Heart right ventricle (tissue), 16 donors: Measurements from ENCODE around the gene NPAS2. TPM values are rescaled to one million over a fixed set of nuclear protein-coding genes. Genes with fewer than 3 reads are reported as not detected.

Experiments used
- ATAC-seq, 8 donors: fragments of 200-7000 bp; cut with Tn5 transposase; one replicate each; pipeline ENCODE4 v1.9.1; 2020; ENCODE audit warnings: mild to moderate bottlenecking in 8 of 8, moderate library complexity in 8 of 8, moderate number of reproducible peaks in 1 of 8
- DNase-seq, 2 donors: peaks; one replicate each; pipeline ENCODE4 v3.0.0-alpha.2; 2020
- H3K27ac ChIP-seq, 10 donors: fragments of 200-600 bp; sonication (generic) in 2 of 10; one replicate each; pipeline versions ENCODE4 v1.5.0 to v1.8.0; 2020 to 2022; ENCODE audit warnings: mild to moderate bottlenecking in 3 of 10
- H3K27me3 ChIP-seq, 7 donors: fragments of 200-600 bp; one replicate each; pipeline ENCODE4 v1.8.0; 2021 to 2022; ENCODE audit warnings: mild to moderate bottlenecking in 2 of 7
- H3K36me3 ChIP-seq, 9 donors: fragments of 200-600 bp; sonication (generic) in 1 of 9; one replicate each; pipeline versions ENCODE4 v1.5.0 to v1.8.0; 2020 to 2022; ENCODE audit warnings: mild to moderate bottlenecking in 2 of 9
- H3K4me1 ChIP-seq, 9 donors: fragments of 200-600 bp; sonication (generic) in 1 of 9; one replicate each; pipeline versions ENCODE4 v1.5.0 to v1.8.0; 2020 to 2022; ENCODE audit warnings: mild to moderate bottlenecking in 4 of 9
- H3K4me3 ChIP-seq, 10 donors: fragments of 200-600 bp; sonication (generic) in 2 of 10; one replicate each; pipeline versions ENCODE4 v1.5.0 to v1.8.0; 2020 to 2022; ENCODE audit warnings: mild to moderate bottlenecking in 7 of 10, moderate library complexity in 2 of 10
- H3K9me3 ChIP-seq, 11 donors: fragments of 200-600 bp in 10 of 11; sonication (generic) in 2 of 11; one replicate each; pipeline versions ENCODE4 v1.5.0 to v1.8.0; 2013 to 2022; ENCODE audit warnings: mild to moderate bottlenecking in 2 of 11, control low read depth in 1 of 11, moderate library complexity in 1 of 11
- WGBS, 2 donors: extraction: QIAGEN DNeasy Blood & Tissue Kit; methylation state at CpG; one replicate each; pipeline ENCODE4 v1.1.7; 2013; ENCODE audit warnings: inconsistent platforms in 1 of 2; 5-methylcytosine and 5-hydroxymethylcytosine counted together
- intact Hi-C, 10 donors: fragments of 100-400 bp; cut with DNase I; formaldehyde crosslinking; loops; one replicate each; pipeline versions ENCODE4 v1.11.1 to v1.14.2; 2022
- polyA plus RNA-seq, 2 donors: library from polyadenylated mRNA; stranded (reverse); fragments of 200-250 nt; gene quantifications; one replicate each; pipeline ENCODE4 v1.2.3, GENCODE V29; 2013
- total RNA-seq, 10 donors: library from RNA; stranded (reverse); fragmentation: NEBNext Ultra II Directional in 3 of 10; extraction: Animal tissue kit (Norgen Biotek cat#: 25700) in 3 of 10; gene quantifications; one replicate each; pipeline versions ENCODE4 v1.2.1 to v1.2.4, GENCODE V29; 2021 to 2023
- TF ChIP-seq, protein P1 (sequence below), 9 donors: fragments of 200-600 bp; sonication (generic) in 2 of 9; IDR thresholded peaks; one replicate each; pipeline versions ENCODE4 v1.5.0 to v1.8.0; 2021 to 2022; ENCODE audit warnings: antibody characterized with exemption in 9 of 9, mild to moderate bottlenecking in 5 of 9, moderate library complexity in 1 of 9
- donor health status: Arrhythmogenic right ventricular cardiomyopathy.
- donor health status: ischemic (EF 13 %, LVEDD 7.1; RV severe dilation, severe dysfunction).
- donor health status: healthy with polysubstance abuse.
- donor health status: DM: no; HTN: yes; CAD: no.
- donor health status: DM: no; HTN: no; CAD: no.
- donor health status: ischemic (EF 25% LVEDD 6.9; RV normal size, moderate dysfunction).
- donor health status: ischemic (EF 25% LVEDD 5.7; RV mildly dilated, moderate dysfunction).
- donor health status: healthy.
- donor health status: DM: yes; HTN: yes; CAD: no.
- donor health status: Ischemic cardiomyopathy.
- donor health status: ischemic (EF 35%, LVEDD 5.7; RV mildly dilated, moderate dysfunction).
- donor health status: nonischemic (EF 11% LVEDD 7.7; RV severe dilation, severe dysfunction).
- donor health status: DM: yes; HTN: yes; CAD: no.
- donor health status: PGD.
- donor health status: ischemic (EF 29% LVEDD 5.4; RV normal size, mild dysfunction).
- donor health status: nonischemic (EF 23%, LVEDD 6.1; RV moderate dilation, normal function).

Gene NPAS2
- total and polyA plus RNA-seq, 12 donors: 32.1 to 70.1 (median 41.2) TPM

GRCh38 chr2:100968146-100969145, 148.5 kb downstream of the NPAS2 start:
- peaks cover 0 to 85% (median 34%) of the 10 kb centered on the region in 9 donors for H3K36me3 ChIP-seq
- no peak overlapping the region for H3K27ac ChIP-seq
- WGBS, 2 donors: 92 to 94% methylated on average over 28 of the region's 28 CpGs
- no peaks in the 10 kb centered on the region for H3K9me3 ChIP-seq
- TF ChIP-seq, protein P1, sequence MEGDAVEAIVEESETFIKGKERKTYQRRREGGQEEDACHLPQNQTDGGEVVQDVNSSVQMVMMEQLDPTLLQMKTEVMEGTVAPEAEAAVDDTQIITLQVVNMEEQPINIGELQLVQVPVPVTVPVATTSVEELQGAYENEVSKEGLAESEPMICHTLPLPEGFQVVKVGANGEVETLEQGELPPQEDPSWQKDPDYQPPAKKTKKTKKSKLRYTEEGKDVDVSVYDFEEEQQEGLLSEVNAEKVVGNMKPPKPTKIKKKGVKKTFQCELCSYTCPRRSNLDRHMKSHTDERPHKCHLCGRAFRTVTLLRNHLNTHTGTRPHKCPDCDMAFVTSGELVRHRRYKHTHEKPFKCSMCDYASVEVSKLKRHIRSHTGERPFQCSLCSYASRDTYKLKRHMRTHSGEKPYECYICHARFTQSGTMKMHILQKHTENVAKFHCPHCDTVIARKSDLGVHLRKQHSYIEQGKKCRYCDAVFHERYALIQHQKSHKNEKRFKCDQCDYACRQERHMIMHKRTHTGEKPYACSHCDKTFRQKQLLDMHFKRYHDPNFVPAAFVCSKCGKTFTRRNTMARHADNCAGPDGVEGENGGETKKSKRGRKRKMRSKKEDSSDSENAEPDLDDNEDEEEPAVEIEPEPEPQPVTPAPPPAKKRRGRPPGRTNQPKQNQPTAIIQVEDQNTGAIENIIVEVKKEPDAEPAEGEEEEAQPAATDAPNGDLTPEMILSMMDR (IDR thresholded peaks at IDR 0.05): no peak
- ATAC-seq: no peak
- no peaks in the 10 kb centered on the region for H3K4me1 ChIP-seq
- intact Hi-C loops: no loop called here
- H3K27me3 ChIP-seq: no peaks in the 10 kb centered on the region
- H3K4me3 ChIP-seq: no peak overlapping the region
- no peak for DNase-seq

DNA sequence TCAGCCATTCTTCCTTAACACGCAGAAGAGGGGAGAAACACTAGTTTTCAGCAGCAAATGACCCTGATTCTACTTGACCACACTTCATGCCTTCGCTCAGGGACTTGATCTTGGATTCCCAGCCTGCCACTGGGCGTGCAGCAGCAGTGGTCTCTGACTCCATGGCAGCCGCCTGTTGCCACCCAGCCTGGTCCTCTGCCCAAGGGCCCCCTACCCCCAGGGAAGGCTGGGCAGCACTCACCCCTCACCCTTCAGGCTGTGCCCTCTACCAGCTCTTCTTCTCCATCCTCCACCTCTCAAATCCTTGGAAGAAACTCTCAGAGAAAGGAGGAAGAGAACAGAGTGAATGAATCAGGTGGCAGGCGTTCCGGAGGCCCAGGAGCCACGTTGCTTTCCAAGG, 150.1 kb downstream of the NPAS2 start:
- intact Hi-C loops: no loop called here
- ATAC-seq (no peak), DNase-seq (no peak)
- TF ChIP-seq, protein P1 (IDR thresholded peaks at IDR 0.05): no peak
- Histone ChIP-seq H3K27ac (no peak overlapping the region), H3K27me3 (no peaks in the 10 kb centered on the region), H3K9me3 (no peaks in the 10 kb centered on the region), H3K4me3 (no peak overlapping the region), H3K4me1 (no peaks in the 10 kb centered on the region), H3K36me3 (peaks cover 0 to 92% (median 41%) of the 10 kb centered on the region in 9 donors)
- 95 to 97% methylated on average over 7 of the region's 7 CpGs for WGBS, 2 donors

DNA sequence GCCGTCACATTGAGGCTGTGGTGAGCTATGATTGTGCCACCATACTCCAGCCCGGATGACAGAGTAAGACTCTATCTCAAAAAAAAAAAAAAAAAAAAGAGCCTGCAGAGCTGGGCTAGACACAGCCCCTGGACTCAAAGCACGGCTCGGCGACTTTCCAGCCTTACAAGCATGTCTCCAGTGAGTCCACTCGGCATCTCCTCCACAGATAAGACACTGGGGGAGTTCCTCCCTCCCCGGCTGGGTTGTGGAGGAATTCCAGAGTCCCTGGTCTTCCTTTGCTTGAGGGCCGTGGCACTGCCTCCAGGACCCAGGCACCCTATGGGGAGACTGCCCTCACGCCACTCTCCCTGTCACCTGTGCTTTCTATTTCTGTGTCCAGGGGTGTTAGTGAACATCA, 151.3 kb downstream of the NPAS2 start:
- H3K4me1 ChIP-seq: no peaks in the 10 kb centered on the region
- H3K4me3 ChIP-seq: no peak overlapping the region
- H3K36me3 ChIP-seq: peaks cover 0 to 95% (median 51%) of the 10 kb centered on the region in 9 donors
- DNase-seq (no peak), ATAC-seq (no peak)
- TF ChIP-seq, protein P1 (IDR thresholded peaks at IDR 0.05): no peak
- intact Hi-C loops: no loop called here
- H3K27ac ChIP-seq: no peak overlapping the region
- H3K27me3 ChIP-seq: no peaks in the 10 kb centered on the region
- WGBS, 2 donors: 77 to 78% methylated on average over 9 of the region's 9 CpGs
- H3K9me3 ChIP-seq: no peaks in the 10 kb centered on the region

DNA sequence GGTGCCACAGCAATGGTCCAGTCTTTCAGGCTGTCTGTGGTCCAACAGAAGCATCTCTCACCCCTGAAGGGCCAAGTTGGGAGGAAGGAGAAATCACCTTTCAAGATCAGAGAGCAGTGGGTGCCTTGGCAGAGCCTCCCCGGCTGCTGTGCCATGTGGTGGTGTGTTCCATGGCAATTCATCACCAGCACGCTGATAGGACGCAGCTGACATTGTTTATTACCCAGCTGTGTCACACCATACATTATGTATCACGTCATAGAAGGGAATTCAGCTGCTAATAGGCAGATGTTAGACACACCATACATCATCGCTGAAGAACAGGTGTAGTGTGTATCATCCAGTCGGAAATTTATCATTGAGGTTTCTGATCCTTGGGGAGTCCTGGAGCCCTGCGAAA, 152.5 kb downstream of the NPAS2 start:
- ATAC-seq (no peak), DNase-seq (no peak)
- Histone ChIP-seq H3K9me3 (no peaks in the 10 kb centered on the region), H3K27me3 (no peaks in the 10 kb centered on the region), H3K4me3 (no peak overlapping the region), H3K27ac (no peak overlapping the region), H3K36me3 (peaks cover 0 to 99% (median 53%) of the 10 kb centered on the region in 9 donors), H3K4me1 (no peaks in the 10 kb centered on the region)
- WGBS, 2 donors: 91 to 92% methylated on average over 7 of the region's 7 CpGs
- intact Hi-C loops: no loop called here
- TF ChIP-seq, protein P1 (IDR thresholded peaks at IDR 0.05): no peak
